K562 (cell line): ENCODE results near the gene STPG2.

ENCODE experiments used
- ATF3 ChIP-seq, 2 experiments: fragments of 450-650 bp in 1 of 2; sonication (generic) in 1 of 2; formaldehyde crosslinking in 1 of 2; IDR thresholded peaks in 1 of 2; conservative IDR thresholded peaks in 1 of 2; 2 replicates each; pipeline versions ENCODE4 v1.6.1 to v1.8.1; 2016 to 2023; ENCODE audit warnings: mild to moderate bottlenecking in 2 of 2, moderate library complexity in 2 of 2, inconsistent platforms in 1 of 2, missing genetic modification reagents in 1 of 2
- E2F4 ChIP-seq: sonication (generic); formaldehyde crosslinking; IDR thresholded peaks from 2 replicates; pipeline ENCODE4 v1.8.0; 2022; ENCODE audit warnings: mild to moderate bottlenecking, low read depth, missing genetic modification reagents
- ELF1 ChIP-seq: fragments of 200-800 bp; sonication (Bioruptor generic); IDR thresholded peaks from 2 replicates; pipeline ENCODE4 v1.6.1; 2016; ENCODE audit warnings: missing genetic modification characterization, missing compliant biosample characterization
- FOXP1 ChIP-seq: sonication (generic); formaldehyde crosslinking; IDR thresholded peaks from 2 replicates; pipeline ENCODE4 v1.8.0; 2022; ENCODE audit warnings: mild to moderate bottlenecking, missing genetic modification reagents
- MAX ChIP-seq: sonication (generic); formaldehyde crosslinking; IDR thresholded peaks from 2 replicates; pipeline ENCODE4 v1.9.0; 2022; ENCODE audit warnings: mild to moderate bottlenecking, missing genetic modification reagents
- NCOR1 ChIP-seq: fragments of 450-650 bp; IDR thresholded peaks from 2 replicates; pipeline ENCODE4 v1.6.1; 2016; ENCODE audit warnings: mild to moderate bottlenecking, moderate library complexity
- PCBP1 ChIP-seq: fragments of 200-400 bp; formaldehyde crosslinking; IDR thresholded peaks from 2 replicates; pipeline ENCODE4 v1.6.1; 2018; ENCODE audit warnings: mild to moderate bottlenecking, low read depth, low read length; ENCODE audit not compliant: poor library complexity, severe bottlenecking
- RNF2 ChIP-seq: sonication (generic); IDR thresholded peaks from 2 replicates; pipeline ENCODE4 v1.6.1; 2016
- SP1 ChIP-seq: sonication (generic); formaldehyde crosslinking; IDR thresholded peaks from 2 replicates; pipeline ENCODE4 v1.8.1; 2022; ENCODE audit warnings: mild to moderate bottlenecking, missing genetic modification reagents
- USF2 ChIP-seq: sonication (generic); formaldehyde crosslinking; IDR thresholded peaks from 2 replicates; pipeline ENCODE4 v1.5.0; 2020; ENCODE audit warnings: missing genetic modification reagents
- ZKSCAN1 ChIP-seq: fragments of 150-350 bp; IDR thresholded peaks from 2 replicates; pipeline ENCODE4 v1.6.1; 2016; ENCODE audit warnings: low read depth, low read length
- ZNF324 ChIP-seq: fragments of 250-450 bp; sonication (Bioruptor Pico); IDR thresholded peaks from 2 replicates; pipeline ENCODE4 v1.4.0; 2020; ENCODE audit warnings: mild to moderate bottlenecking
- ZNF780A ChIP-seq: fragments of 250-450 bp; sonication (Bioruptor Pico); IDR thresholded peaks from 2 replicates; pipeline ENCODE4 v1.5.0; 2021; ENCODE audit warnings: mild to moderate bottlenecking
- TF ChIP-seq, protein P1 (sequence below), 2 experiments: IDR thresholded peaks; 2 replicates each; pipeline ENCODE4 v1.6.1; 2012; ENCODE audit warnings: improper control_type of control experiment in 2 of 2, low read depth in 2 of 2, low read length in 2 of 2, borderline replicate concordance in 1 of 2

DNA sequence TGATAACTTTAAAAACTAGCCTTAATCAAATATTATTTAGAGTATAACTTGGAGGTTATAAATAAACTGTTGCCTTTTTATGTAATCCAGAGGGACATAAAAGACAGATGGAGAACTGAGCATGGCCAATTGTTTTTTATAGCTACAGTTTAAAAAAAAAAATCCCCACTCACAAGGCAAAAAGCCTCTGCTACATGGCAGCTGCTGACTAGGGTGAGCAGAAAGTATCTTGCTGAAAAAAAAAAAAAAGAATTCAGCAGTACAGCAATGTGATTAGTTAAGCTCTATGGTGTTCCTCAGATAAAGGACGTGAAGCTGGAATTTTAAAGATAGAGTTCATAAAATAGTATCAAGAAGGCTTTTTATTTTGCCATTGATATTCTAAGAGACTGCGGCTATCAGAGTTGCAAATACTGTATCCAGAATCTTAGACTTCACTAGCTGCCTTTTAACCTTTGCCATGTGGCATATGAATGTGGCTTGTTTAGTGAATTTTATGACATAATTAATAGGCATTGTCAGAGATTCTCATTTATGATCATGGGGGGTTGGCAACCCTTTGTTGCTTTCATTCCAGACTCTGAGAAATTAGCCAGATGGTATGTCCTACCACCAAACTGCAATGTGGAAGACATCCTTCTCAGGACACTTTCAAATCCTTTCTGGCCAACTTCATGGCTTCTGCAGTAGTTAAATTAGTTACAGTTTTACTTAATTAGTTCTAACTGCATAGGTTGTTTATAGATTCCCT lies 498.0 kb downstream of the STPG2 start:
- TF ChIP-seq E2F4 (CRISPR knock-in tag) (no peak), RNF2 (no peak), ZNF780A (CRISPR knock-in tag) (no peak), ELF1 (no peak), FOXP1 (CRISPR knock-in tag) (no peak), ZNF324 (no peak), ZKSCAN1 (no peak), USF2 (CRISPR knock-in tag) (no peak), SP1 (CRISPR knock-in tag) (no peak), MAX (no peak), ATF3 (IDR thresholded peaks at IDR 0.05) (no peak), ATF3 (CRISPR knock-in tag; conservative IDR thresholded peaks at IDR 0.05) (no peak), NCOR1 (no peak), PCBP1 (no peak)
- TF ChIP-seq, protein P1, sequence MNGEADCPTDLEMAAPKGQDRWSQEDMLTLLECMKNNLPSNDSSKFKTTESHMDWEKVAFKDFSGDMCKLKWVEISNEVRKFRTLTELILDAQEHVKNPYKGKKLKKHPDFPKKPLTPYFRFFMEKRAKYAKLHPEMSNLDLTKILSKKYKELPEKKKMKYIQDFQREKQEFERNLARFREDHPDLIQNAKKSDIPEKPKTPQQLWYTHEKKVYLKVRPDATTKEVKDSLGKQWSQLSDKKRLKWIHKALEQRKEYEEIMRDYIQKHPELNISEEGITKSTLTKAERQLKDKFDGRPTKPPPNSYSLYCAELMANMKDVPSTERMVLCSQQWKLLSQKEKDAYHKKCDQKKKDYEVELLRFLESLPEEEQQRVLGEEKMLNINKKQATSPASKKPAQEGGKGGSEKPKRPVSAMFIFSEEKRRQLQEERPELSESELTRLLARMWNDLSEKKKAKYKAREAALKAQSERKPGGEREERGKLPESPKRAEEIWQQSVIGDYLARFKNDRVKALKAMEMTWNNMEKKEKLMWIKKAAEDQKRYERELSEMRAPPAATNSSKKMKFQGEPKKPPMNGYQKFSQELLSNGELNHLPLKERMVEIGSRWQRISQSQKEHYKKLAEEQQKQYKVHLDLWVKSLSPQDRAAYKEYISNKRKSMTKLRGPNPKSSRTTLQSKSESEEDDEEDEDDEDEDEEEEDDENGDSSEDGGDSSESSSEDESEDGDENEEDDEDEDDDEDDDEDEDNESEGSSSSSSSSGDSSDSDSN (IDR thresholded peaks at IDR 0.05; ENCODE audit: borderline replicate concordance in 1 of 2, low read depth in 2 of 2, low read length in 2 of 2), result no peak
